PC-3 (cell line): ENCODE measurements around the gene CBFA2T3. TPM values are rescaled to one million over a fixed set of nuclear protein-coding genes. Genes with fewer than 3 reads are reported as not detected.
"Not testable (repeated sequence)": the region's sequence is repeated elsewhere in the genome, so short reads cannot be mapped to it uniquely, and the experiment has no call there.

Experiments used
- ATAC-seq: fragments of 200-7000 bp; cut with Tn5 transposase; 2 replicates; pipeline ENCODE4 v1.9.1; 2020; ENCODE audit warnings: mild to moderate bottlenecking, moderate library complexity
- BruUV-seq: library from RNA; stranded (reverse); fragments of 400-500 nt; replicated peaks from 2 replicates; lab custom pipeline; 2021; lab: Mats Ljungman, UMichigan
- CTCF ChIA-PET: fragments of 300-600 bp; sonication (Branson Sonifier 250); formaldehyde crosslinking; loops from one replicate; lab custom pipeline; 2022; ENCODE audit warnings: antibody characterized with exemption; lab: Charles Lee
- POLR2A ChIA-PET: fragments of 300-600 bp; sonication (Branson Sonifier 250); formaldehyde crosslinking; loops from one replicate; lab custom pipeline; 2022; ENCODE audit warnings: antibody characterized with exemption; ENCODE audit not compliant: unreplicated experiment; lab: Charles Lee
- DNase-seq: peaks from one replicate; pipeline ENCODE4 v3.0.0-alpha.2; 2015
- H2AFZ ChIP-seq: fragments of 300-600 bp; sonication (generic); 2 replicates; pipeline ENCODE4 v1.6.0; 2016; ENCODE audit warnings: antibody characterized with exemption, low read length
- H3F3A ChIP-seq: fragments of 300-600 bp; sonication (generic); one replicate; pipeline ENCODE4 v1.6.0; 2017; ENCODE audit warnings: antibody characterized with exemption, low read length, control low read depth, mild to moderate bottlenecking; ENCODE audit not compliant: unreplicated experiment
- H3K27ac ChIP-seq: fragments of 300-600 bp; sonication (generic); 2 replicates; pipeline ENCODE4 v1.5.1; 2016; ENCODE audit warnings: mild to moderate bottlenecking, low read length
- H3K27me3 ChIP-seq: fragments of 300-600 bp; sonication (generic); 2 replicates; pipeline ENCODE4 v1.6.1; 2016; ENCODE audit warnings: low read length, mixed read lengths
- H3K36me3 ChIP-seq: fragments of 300-600 bp; sonication (generic); 2 replicates; pipeline ENCODE4 v1.6.1; 2016; ENCODE audit warnings: low read depth, mixed run types, low read length, mixed read lengths
- H3K4me1 ChIP-seq: fragments of 300-600 bp; sonication (generic); 2 replicates; pipeline ENCODE4 v1.5.1; 2016; ENCODE audit warnings: low read length; ENCODE audit not compliant: insufficient read depth
- H3K4me2 ChIP-seq: fragments of 300-600 bp; sonication (generic); 2 replicates; pipeline ENCODE4 v1.6.0; 2016; ENCODE audit warnings: low read length
- H3K4me3 ChIP-seq: fragments of 300-600 bp; sonication (generic); 2 replicates; pipeline ENCODE4 v1.5.1; 2016; ENCODE audit warnings: mild to moderate bottlenecking, low read length, mixed read lengths
- H3K79me2 ChIP-seq: fragments of 300-600 bp; sonication (generic); 2 replicates; pipeline ENCODE4 v1.6.1; 2017; ENCODE audit warnings: low read length, mixed read lengths
- H3K9ac ChIP-seq: fragments of 300-600 bp; sonication (generic); 2 replicates; pipeline ENCODE4 v1.6.0; 2016; ENCODE audit warnings: mild to moderate bottlenecking, low read length
- H3K9me2 ChIP-seq: fragments of 300-600 bp; sonication (generic); replicated peaks from 2 replicates; pipeline ENCODE4 v1.6.1; 2016; ENCODE audit warnings: mixed run types, low read length, mixed read lengths
- H3K9me3 ChIP-seq: fragments of 300-600 bp; sonication (generic); 2 replicates; pipeline ENCODE4 v1.6.1; 2016; ENCODE audit warnings: low read length, mixed read lengths
- H4K20me1 ChIP-seq: fragments of 300-600 bp; sonication (generic); 2 replicates; pipeline ENCODE4 v1.6.1; 2016; ENCODE audit warnings: low read length, mixed read lengths
- EZH2 ChIP-seq: fragments of 300-600 bp; sonication (generic); IDR thresholded peaks from one replicate; pipeline ENCODE4 v1.6.1; 2017; ENCODE audit warnings: antibody characterized with exemption, mild to moderate bottlenecking, low read length; ENCODE audit not compliant: unreplicated experiment
- EZH2phosphoT487 ChIP-seq: fragments of 300-600 bp; sonication (generic); IDR thresholded peaks from 2 replicates; pipeline ENCODE4 v1.6.1; 2018; ENCODE audit warnings: mild to moderate bottlenecking, antibody characterized with exemption, low read length, borderline replicate concordance
- intact Hi-C: fragments of 100-400 bp; cut with micrococcal nuclease; formaldehyde crosslinking; loops from 2 replicates; pipeline ENCODE4 v1.9.0; 2023
- total RNA-seq: library from RNA; depleted of rRNA; stranded (reverse); fragments of >200 nt; gene quantifications from 2 replicates; pipeline ENCODE4 v1.2.3, GENCODE V29; 2014
- TF ChIP-seq, protein P1 (sequence below): fragments of 300-600 bp; sonication (generic); conservative IDR thresholded peaks from 2 replicates; pipeline ENCODE4 v1.5.1; 2017; ENCODE audit warnings: antibody characterized with exemption, low read depth, mild to moderate bottlenecking, low read length

CBFA2T3 gene
- total RNA-seq, 1 experiment from 2014 or later: not detected

DNA sequence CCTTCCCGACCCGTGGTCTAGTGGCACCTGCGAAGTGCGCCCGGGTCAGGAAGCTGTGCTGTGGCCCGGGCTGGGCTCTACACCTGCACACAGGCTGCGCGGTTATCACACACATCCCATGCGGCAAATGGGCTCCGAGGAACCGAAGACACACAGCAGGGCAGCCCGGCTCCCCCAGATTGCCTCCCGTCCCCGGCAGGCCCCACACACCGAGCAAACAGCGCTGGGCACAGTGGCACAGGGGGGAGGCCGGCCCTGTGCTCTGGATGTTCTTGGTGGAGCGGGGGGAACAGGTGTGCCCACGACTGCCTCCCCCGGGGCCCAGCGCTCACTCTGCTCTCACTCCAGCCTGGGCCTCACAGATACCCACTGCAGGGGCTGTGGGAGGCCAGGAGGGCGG, 81.7 kb downstream of the CBFA2T3 start:
- no peak overlapping the region for H3K4me3 ChIP-seq
- no peaks in the 10 kb centered on the region for H3F3A ChIP-seq
- H3K27me3 ChIP-seq: no peaks in the 10 kb centered on the region
- no peaks in the 10 kb centered on the region for H4K20me1 ChIP-seq
- H3K79me2 ChIP-seq: no peaks in the 10 kb centered on the region
- H3K4me1 ChIP-seq: no peaks in the 10 kb centered on the region
- BruUV-seq: no TSS peak
- ChIA-PET CTCF (no interaction called here), POLR2A (no interaction called here)
- H3K9me3 ChIP-seq: no peaks in the 10 kb centered on the region
- DNase-seq: no peak
- no peak for ATAC-seq
- H3K9ac ChIP-seq: no peak overlapping the region
- no peak overlapping the region for H3K27ac ChIP-seq
- no peak overlapping the region for H3K4me2 ChIP-seq
- H3K9me2 ChIP-seq: no peaks in the 10 kb centered on the region
- no peaks in the 10 kb centered on the region for H3K36me3 ChIP-seq
- no peak overlapping the region for H2AFZ ChIP-seq
- TF ChIP-seq EZH2 (no peak), EZH2phosphoT487 (no peak)
- TF ChIP-seq, protein P1, sequence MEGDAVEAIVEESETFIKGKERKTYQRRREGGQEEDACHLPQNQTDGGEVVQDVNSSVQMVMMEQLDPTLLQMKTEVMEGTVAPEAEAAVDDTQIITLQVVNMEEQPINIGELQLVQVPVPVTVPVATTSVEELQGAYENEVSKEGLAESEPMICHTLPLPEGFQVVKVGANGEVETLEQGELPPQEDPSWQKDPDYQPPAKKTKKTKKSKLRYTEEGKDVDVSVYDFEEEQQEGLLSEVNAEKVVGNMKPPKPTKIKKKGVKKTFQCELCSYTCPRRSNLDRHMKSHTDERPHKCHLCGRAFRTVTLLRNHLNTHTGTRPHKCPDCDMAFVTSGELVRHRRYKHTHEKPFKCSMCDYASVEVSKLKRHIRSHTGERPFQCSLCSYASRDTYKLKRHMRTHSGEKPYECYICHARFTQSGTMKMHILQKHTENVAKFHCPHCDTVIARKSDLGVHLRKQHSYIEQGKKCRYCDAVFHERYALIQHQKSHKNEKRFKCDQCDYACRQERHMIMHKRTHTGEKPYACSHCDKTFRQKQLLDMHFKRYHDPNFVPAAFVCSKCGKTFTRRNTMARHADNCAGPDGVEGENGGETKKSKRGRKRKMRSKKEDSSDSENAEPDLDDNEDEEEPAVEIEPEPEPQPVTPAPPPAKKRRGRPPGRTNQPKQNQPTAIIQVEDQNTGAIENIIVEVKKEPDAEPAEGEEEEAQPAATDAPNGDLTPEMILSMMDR: no peak
- intact Hi-C loops: no loop called here

DNA sequence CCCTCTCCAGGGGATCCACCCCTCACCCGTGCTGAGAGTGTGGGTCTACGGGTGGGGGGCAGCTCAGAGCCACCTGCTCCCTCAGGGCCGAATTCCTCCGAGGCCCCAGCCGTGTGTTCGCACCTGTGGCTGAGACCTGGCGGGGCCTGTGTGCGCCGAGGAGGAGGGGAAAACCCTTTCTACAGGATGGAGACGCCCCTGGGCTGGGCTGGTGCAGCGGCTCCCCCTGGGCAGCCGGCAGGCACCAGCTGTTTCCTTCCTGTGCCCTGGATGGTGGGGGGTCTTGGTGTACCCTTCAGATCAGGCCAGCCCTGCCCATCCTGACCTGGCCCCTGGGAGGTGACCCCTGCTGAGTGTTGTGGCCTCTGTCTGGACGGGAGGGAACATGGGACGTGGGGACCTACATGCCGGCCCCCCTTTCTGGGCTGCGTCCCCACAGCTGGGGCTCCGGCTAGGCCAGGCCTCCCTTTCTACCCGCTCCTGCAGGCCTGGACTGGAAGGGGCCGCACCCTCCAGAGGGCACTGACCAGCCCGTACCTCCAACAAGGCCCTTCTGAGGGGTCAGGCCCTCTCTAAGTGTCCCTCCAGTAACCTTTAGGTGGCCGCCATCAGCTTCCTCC, 82.2 kb downstream of the CBFA2T3 start:
- DNase-seq (no peak), ATAC-seq (no peak)
- TF ChIP-seq, protein P1: no peak
- no peak for TF ChIP-seq EZH2
- Histone ChIP-seq H3K4me1 (no peaks in the 10 kb centered on the region), H2AFZ (no peak overlapping the region), H3K27me3 (no peaks in the 10 kb centered on the region), H3K9ac (no peak overlapping the region), H3K4me3 (no peak overlapping the region), H3K9me3 (no peaks in the 10 kb centered on the region), H3K27ac (no peak overlapping the region), H3K36me3 (no peaks in the 10 kb centered on the region), H3K4me2 (no peak overlapping the region), H3K9me2 (no peaks in the 10 kb centered on the region), H3K79me2 (no peaks in the 10 kb centered on the region), H4K20me1 (no peaks in the 10 kb centered on the region), H3F3A (no peaks in the 10 kb centered on the region)
- no TSS peak for BruUV-seq
- ChIA-PET POLR2A (no interaction called here), CTCF (no interaction called here)
- intact Hi-C loops: no loop called here

DNA sequence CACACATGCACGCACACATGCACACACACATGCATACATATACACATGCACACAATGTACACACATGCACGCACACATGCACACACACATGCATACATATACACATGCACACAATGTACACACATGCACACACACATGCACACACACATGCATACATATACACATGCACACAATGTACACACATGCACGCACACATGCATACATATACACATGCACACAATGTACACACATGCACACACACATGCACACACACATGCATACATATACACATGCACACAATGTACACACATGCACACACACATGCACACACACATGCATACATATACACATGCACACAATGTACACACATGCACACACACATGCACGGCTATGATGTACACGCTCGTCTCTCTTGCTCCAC, 82.7 kb downstream of the CBFA2T3 start:
- H3K36me3 ChIP-seq, CTCF ChIA-PET, H3K27me3 ChIP-seq, ATAC-seq, H3K4me3 ChIP-seq, H3K9ac ChIP-seq, H3K9me3 ChIP-seq, H3K4me1 ChIP-seq, H2AFZ ChIP-seq, BruUV-seq, H3F3A ChIP-seq, DNase-seq, POLR2A ChIA-PET, H3K79me2 ChIP-seq, H4K20me1 ChIP-seq, H3K9me2 ChIP-seq, H3K27ac ChIP-seq, H3K4me2 ChIP-seq, intact Hi-C loops: not testable (repeated sequence)
